ENCODE measurements around the gene HOXB6.

DNA sequence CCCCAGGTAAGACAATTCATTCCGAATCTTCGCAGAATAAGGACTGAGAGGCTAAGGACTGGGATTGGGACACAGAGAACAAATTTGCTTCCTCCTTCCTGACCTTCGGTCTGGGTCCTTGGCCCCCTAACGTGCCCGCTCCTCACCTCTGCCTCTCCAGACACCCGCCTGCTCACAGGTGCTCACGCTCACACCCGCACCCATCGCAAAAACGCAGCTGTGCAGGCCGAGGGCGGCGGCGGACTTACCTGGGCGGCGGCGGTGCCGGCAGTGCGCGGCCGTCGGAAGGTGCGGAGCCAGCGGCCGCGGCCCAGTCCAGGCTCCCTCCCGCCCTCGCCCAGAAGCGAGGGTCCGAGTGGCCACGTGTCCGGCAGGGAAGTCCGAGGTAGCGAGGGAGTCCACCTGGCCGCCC, 28.5 kb upstream of the HOXB6 start:
- TF ChIP-seq EZH2 (IDR thresholded peaks at IDR 0.05) (no peak), POLR2AphosphoS5 (IDR thresholded peaks at IDR 0.05; ENCODE audit: borderline replicate concordance, low read depth, low read length) (no peak), FOXP2 (optimal IDR thresholded peaks at IDR 0.05; ENCODE audit: control extremely low read depth, extremely low read length, insufficient read depth) (no peak)

All from SK-N-MC (cell line).